NOMO-1 (cell line): ENCODE results near the gene LRRC55.

Experiments used
- DNase-seq, 2 experiments: peaks; one replicate each; lab custom pipeline; 2025; ENCODE audit not compliant: unreplicated experiment in 2 of 2; lab: John Stamatoyannopoulos, UW

The LRRC55 gene

DNA sequence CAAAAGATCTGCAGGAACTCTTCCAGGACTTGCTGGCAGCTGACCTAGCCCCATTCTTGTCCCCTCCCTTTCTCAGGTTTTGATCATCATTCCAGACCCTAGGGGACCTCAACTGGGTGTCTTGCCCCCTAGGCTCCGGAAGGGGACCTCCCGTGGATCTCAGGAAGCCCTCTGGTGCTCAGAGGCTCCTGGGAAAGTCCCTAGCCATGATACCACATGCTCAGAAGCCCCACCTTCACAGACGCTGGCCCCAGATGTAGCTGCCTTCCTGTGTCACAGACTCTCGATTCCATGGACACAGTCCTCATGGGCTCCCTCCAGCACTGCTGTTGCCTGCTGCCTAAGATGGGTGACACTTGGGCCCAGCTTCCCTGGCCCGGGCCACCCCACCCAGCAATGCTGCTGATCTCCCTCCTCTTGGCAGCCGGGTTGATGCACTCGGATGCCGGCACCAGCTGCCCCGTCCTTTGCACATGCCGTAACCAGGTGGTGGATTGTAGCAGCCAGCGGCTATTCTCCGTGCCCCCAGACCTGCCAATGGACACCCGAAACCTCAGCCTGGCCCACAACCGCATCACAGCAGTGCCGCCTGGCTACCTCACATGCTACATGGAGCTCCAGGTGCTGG is at the start of gene LRRC55:
LRRC55 (plus strand) TSS at position 276 of the 628 bp plus-strand sequence; CDS start at position 346, 70 bp downstream.
- DNase-seq, result no peak

- DNase-seq, result no peak
Observed at GRCh38 chr11:57133366-57134038, 48.3 kb upstream of the LRRC55 start.

- no peak for DNase-seq
Observed at GRCh38 chr11:57134284-57134683, 47.5 kb upstream of the LRRC55 start.

DNA sequence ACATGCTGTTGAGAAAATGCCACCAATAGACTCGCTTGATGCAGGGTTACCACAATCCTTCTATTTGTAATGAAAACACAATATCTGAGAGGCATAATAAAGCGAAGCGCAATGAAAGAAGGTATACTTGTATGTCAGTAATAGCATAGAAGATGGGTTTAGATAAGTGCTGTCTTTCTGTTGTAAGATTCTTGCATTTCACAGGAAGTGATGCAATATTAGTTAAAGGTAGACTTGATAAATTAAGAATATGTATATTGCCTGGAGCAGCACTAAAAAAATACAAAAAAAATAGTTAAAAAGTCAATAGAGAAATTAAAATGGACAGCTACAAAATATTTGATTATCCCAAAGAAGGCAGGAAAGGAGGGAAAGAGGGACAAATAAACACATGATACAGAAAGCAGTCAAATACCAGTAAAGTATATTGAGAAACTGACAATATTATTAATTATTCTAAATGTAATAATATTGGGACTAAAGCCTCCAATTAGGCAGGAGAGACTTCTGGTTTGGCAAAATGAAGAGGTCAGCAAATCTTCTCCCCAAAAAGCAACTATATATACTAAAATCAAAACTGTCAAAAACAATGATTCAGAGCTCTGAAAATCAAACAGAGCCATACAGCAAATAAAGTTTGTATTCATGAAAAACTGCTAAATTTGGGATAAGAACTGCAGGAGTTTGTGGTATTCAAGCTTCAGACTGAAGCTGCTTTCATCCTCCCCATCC is 46.6 kb upstream of the LRRC55 start:
- no peak for DNase-seq

DNA sequence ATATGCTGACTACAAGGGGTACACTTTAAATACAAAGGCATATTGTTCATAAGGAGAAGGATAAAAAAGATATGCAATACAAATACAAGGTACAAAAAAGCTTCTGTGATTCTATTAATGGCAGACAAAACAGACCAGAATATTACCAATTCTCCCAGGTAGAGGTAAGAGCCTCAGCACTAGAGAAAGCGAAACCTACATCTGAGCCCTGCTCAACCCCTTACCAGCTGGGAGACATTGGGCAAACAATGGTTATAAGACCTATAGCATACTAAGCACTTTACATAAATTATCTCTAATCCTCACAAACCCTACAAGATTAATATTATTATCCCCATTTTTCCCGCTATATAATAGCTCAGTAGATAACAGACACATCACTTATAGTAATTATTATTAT is 41.2 kb upstream of the LRRC55 start:
- no peak for DNase-seq

DNA sequence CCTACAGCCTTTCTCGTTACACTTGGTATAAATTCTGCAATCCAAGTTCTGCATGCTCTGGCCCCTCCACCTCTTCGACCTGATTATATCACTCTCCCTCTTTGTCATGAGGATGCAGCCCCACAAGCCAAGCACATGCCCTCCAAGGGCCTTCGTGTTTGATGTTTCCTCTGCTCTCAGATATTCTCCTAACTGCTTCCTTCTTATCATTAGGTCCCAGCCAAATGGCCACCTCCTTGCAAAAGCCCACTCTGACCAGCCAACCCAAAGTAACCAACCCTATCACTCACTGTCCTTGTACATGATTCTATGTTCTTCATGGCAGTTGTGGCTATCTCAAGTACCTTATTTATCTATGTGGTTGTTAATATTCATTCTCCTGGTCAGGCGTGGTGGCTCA is 38.3 kb upstream of the LRRC55 start:
- no peak for DNase-seq

DNA sequence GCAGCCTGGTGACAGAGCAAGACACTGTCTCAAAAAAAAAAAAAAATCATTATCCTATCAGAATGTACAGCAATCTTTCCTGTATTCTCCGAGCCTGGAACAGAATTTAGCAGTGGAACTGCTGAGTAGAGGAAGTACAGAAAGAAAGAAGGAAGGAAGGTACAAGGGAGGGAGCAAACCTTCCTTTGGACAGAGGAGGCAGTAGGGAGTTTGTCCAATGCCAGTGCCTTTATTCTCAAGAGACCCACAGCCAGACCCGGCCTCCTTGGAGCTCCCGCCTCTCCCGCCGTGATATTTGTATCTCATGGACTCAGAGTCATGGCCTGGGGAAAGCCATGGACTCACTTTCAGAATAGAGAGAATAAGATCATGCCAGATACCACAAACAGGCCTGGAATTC is 37.7 kb upstream of the LRRC55 start:
- DNase-seq, result no peak

- no peak for DNase-seq
Observed at GRCh38 chr11:57144531-57145320, 37.0 kb upstream of the LRRC55 start.

- DNase-seq, result no peak
Observed at GRCh38 chr11:57146301-57146700, 35.5 kb upstream of the LRRC55 start.

- no peak for DNase-seq
Observed at GRCh38 chr11:57148621-57149020, 33.1 kb upstream of the LRRC55 start.

- DNase-seq, result no peak
Observed at GRCh38 chr11:57150454-57150917, 31.3 kb upstream of the LRRC55 start.

DNA sequence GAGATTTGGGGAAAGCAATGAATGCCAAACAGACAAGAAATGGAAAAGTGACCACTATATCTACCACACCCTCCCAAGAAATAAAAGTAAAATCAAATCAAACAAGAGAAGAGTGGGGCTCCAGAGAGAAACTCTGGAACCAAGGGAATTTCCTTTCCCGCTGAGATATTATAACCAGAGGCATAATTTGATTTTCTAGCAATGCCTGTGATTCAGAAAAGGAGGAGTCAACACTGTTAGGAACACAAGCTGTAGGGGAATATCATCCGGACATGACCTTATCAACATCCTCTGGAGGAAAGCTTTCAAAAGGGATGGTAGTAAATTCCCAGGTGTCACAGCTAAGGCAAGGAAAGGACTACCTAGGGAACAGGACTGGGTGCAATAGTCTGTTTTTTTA is 29.6 kb upstream of the LRRC55 start:
- DNase-seq, result no peak

GRCh38 chr11:57153448-57153847 is 28.3 kb upstream of the LRRC55 start:
- no peak for DNase-seq

DNA sequence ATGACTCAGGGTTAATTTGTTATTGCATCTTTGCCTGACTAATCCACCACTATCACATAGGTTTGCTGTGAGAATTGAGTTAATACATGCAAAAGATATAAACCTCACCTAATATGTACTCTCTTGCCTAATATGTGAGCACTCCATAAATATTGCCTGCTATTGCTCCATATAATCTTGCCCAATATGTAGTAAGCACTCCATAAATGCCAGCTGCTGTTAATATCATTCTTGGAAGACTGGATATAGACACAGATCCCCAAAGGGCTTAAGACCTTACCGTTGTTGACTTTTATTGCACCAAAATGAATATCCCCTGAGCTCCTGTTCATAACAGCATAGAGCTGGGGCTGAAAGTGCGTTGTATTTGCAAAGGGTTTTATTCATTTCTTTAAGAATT is 27.0 kb upstream of the LRRC55 start:
- peak in 1 of 2 experiments; percentile 14 for DNase-seq

GRCh38 chr11:57155400-57155799 is 26.4 kb upstream of the LRRC55 start:
- DNase-seq, result peak; percentile 31 to 81

GRCh38 chr11:57155838-57156607 is 25.7 kb upstream of the LRRC55 start:
- DNase-seq, result no peak

- DNase-seq, result no peak
Observed at GRCh38 chr11:57156928-57157327, 24.8 kb upstream of the LRRC55 start.

DNA sequence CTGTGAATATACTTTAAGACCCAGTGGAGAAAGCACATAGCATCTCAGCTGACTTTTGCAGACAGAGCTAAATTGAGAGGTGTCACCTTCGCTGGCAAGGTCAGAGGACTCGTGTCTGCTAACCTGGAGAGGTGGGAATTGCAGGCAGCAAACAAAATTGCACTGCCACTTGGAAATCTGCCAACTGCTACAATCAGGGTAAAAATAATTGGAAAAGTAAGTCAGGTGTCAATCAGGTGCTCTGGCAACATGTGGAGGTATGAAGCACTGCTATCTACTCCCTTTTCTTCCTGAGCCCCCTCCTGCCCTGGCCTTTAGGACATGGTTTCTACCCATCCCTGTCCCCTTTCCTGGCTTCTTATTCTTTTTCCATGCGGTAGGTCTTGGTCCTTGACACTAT is 24.1 kb upstream of the LRRC55 start:
- no peak for DNase-seq

DNA sequence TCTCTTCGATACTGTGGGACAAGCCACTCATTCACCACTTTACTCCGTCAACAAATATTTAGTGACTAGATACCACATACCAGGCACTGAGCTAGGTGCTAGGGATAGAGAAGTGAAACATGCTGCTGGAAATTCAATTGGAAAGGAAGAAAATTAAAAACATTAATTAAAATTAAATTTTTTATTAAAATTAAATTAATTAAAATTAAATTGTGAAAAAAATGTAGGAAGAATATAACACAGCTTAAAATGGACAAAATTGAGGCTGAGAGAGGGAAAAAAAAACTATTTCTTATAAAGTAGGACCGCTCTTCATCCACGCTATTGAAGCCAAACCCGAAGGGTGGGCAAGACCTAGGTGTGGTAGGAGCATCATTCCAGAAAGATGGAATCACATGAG is 23.6 kb upstream of the LRRC55 start:
- no peak for DNase-seq

- no peak for DNase-seq
Observed at GRCh38 chr11:57158599-57158998, 23.2 kb upstream of the LRRC55 start.
